Breast epithelium (tissue), 4 donors: ENCODE measurements around the gene RRM2. TPM values are rescaled to one million over a fixed set of nuclear protein-coding genes. Genes with fewer than 3 reads are reported as not detected.

Experiments
- DNase-seq, 2 donors: peaks; one replicate each; pipeline ENCODE4 v3.0.0-alpha.2; 2019; ENCODE audit warnings: low spot score in 2 of 2
- H3K27ac ChIP-seq, 2 donors: fragments of 200-600 bp; sonication (generic) in 1 of 2; one replicate each; pipeline ENCODE4 v1.5.1; 2016 to 2019; ENCODE audit warnings: mild to moderate bottlenecking in 1 of 2
- H3K27me3 ChIP-seq, 2 donors: fragments of 200-600 bp; sonication (generic) in 1 of 2; one replicate each; pipeline versions ENCODE4 v1.5.1 to v1.6.0; 2017 to 2019; ENCODE audit warnings: control low read depth in 1 of 2, mild to moderate bottlenecking in 1 of 2
- H3K36me3 ChIP-seq: fragments of 200-600 bp; one replicate; pipeline ENCODE4 v1.5.1; 2019
- H3K4me1 ChIP-seq, 2 donors: fragments of 200-600 bp; sonication (generic); one replicate each; pipeline ENCODE4 v1.5.1; 2016 to 2019; ENCODE audit warnings: control low read depth in 1 of 2
- H3K4me3 ChIP-seq, 3 donors: fragments of 200-600 bp; sonication (generic); 1 replicate in 2 of 3; 2 replicates in 1 of 3; pipeline ENCODE4 v1.5.1; 2016 to 2019; ENCODE audit warnings: mild to moderate bottlenecking in 3 of 3, moderate library complexity in 2 of 3
- H3K9me3 ChIP-seq, 2 donors: fragments of 200-600 bp; sonication (generic) in 1 of 2; one replicate each; pipeline ENCODE4 v1.5.1; 2016 to 2019; ENCODE audit warnings: control low read depth in 1 of 2
- CTCF ChIP-seq, 3 donors: fragments of 450-650 bp; IDR thresholded peaks; one replicate each; pipeline ENCODE4 v1.5.1; 2016 to 2017; ENCODE audit warnings: antibody characterized with exemption in 3 of 3, mild to moderate bottlenecking in 3 of 3, moderate library complexity in 3 of 3
- POLR2A ChIP-seq: fragments of 450-650 bp; IDR thresholded peaks from one replicate; pipeline ENCODE4 v1.6.1; 2016; ENCODE audit warnings: antibody characterized with exemption, mild to moderate bottlenecking, moderate library complexity
- POLR2AphosphoS5 ChIP-seq, 3 donors: sonication (generic); formaldehyde crosslinking; IDR thresholded peaks; one replicate each; pipeline ENCODE4 v1.6.1; 2017; ENCODE audit warnings: antibody characterized with exemption in 3 of 3
- intact Hi-C: fragments of 100-400 bp; cut with DNase I; formaldehyde crosslinking; loops from one replicate; pipeline ENCODE4 v1.15.1; 2023; ENCODE audit warnings: low total_unique reads
- total RNA-seq, 3 donors: library from RNA; depleted of rRNA; stranded (reverse); fragments of >200 nt; gene quantifications; one replicate each; pipeline ENCODE4 v1.1.0, GENCODE V29; 2016

Gene RRM2
- total RNA-seq, 3 donors from 2014 or later, result 0.98 to 2.6 (median 1.6) TPM

GRCh38 chr2:10159086-10159485 is 36.5 kb downstream of the RRM2 start:
- Histone ChIP-seq H3K27me3 (no peaks in the 10 kb centered on the region), H3K9me3 (no peaks in the 10 kb centered on the region), H3K4me1 (no peaks in the 10 kb centered on the region), H3K4me3 (no peak overlapping the region), H3K36me3 (no peaks in the 10 kb centered on the region), H3K27ac (no peak overlapping the region)
- no peak for DNase-seq
- TF ChIP-seq POLR2AphosphoS5 (IDR thresholded peaks at IDR 0.05), result no peak
- intact Hi-C loops, result no loop called here

GRCh38 chr2:10159581-10160131 is 37.1 kb downstream of the RRM2 start:
- H3K4me1 ChIP-seq, result no peaks in the 10 kb centered on the region
- no peaks in the 10 kb centered on the region for H3K9me3 ChIP-seq
- intact Hi-C loops, result no loop called here
- no peak overlapping the region for H3K27ac ChIP-seq
- no peaks in the 10 kb centered on the region for H3K36me3 ChIP-seq
- no peak for TF ChIP-seq CTCF (IDR thresholded peaks at IDR 0.05)
- TF ChIP-seq POLR2AphosphoS5 (IDR thresholded peaks at IDR 0.05), result no peak
- TF ChIP-seq POLR2A, result no peak
- no peaks in the 10 kb centered on the region for H3K27me3 ChIP-seq
- DNase-seq, result no peak
- H3K4me3 ChIP-seq, result no peak overlapping the region

- Histone ChIP-seq H3K27ac (no peak overlapping the region), H3K27me3 (no peaks in the 10 kb centered on the region), H3K4me3 (no peak overlapping the region), H3K36me3 (no peaks in the 10 kb centered on the region), H3K4me1 (no peaks in the 10 kb centered on the region), H3K9me3 (no peaks in the 10 kb centered on the region)
- no peak for DNase-seq
- intact Hi-C loops, result no loop called here
- TF ChIP-seq POLR2AphosphoS5 (IDR thresholded peaks at IDR 0.05), result no peak
- TF ChIP-seq CTCF (IDR thresholded peaks at IDR 0.05), result no peak
- TF ChIP-seq POLR2A, result no peak
Measured at GRCh38 chr2:10160203-10160955, 37.8 kb downstream of the RRM2 start.

- no peaks in the 10 kb centered on the region for H3K4me1 ChIP-seq
- TF ChIP-seq CTCF (IDR thresholded peaks at IDR 0.05) (no peak), POLR2A (no peak)
- no peak for DNase-seq
Measured at GRCh38 chr2:10161206-10161931, 38.8 kb downstream of the RRM2 start.

GRCh38 chr2:10161961-10162441 is 39.5 kb downstream of the RRM2 start:
- TF ChIP-seq POLR2AphosphoS5 (IDR thresholded peaks at IDR 0.05), result no peak
- TF ChIP-seq CTCF (IDR thresholded peaks at IDR 0.05), result no peak
- TF ChIP-seq POLR2A, result no peak
- Histone ChIP-seq H3K27ac (no peak overlapping the region), H3K9me3 (no peaks in the 10 kb centered on the region), H3K36me3 (no peaks in the 10 kb centered on the region), H3K27me3 (no peaks in the 10 kb centered on the region), H3K4me1 (no peaks in the 10 kb centered on the region), H3K4me3 (no peak overlapping the region)
- DNase-seq, result no peak
- intact Hi-C loops, result no loop called here

More at GRCh38 chr2:10161206-10161931, 38.8 kb downstream of the RRM2 start:
- H3K9me3 ChIP-seq, result no peaks in the 10 kb centered on the region
- no peak overlapping the region for H3K4me3 ChIP-seq
- no peaks in the 10 kb centered on the region for H3K27me3 ChIP-seq
- no peaks in the 10 kb centered on the region for H3K36me3 ChIP-seq
- no peak overlapping the region for H3K27ac ChIP-seq
- intact Hi-C loops, result no loop called here
